ENCODE data around the gene POU4F3.

The POU4F3 gene

DNA sequence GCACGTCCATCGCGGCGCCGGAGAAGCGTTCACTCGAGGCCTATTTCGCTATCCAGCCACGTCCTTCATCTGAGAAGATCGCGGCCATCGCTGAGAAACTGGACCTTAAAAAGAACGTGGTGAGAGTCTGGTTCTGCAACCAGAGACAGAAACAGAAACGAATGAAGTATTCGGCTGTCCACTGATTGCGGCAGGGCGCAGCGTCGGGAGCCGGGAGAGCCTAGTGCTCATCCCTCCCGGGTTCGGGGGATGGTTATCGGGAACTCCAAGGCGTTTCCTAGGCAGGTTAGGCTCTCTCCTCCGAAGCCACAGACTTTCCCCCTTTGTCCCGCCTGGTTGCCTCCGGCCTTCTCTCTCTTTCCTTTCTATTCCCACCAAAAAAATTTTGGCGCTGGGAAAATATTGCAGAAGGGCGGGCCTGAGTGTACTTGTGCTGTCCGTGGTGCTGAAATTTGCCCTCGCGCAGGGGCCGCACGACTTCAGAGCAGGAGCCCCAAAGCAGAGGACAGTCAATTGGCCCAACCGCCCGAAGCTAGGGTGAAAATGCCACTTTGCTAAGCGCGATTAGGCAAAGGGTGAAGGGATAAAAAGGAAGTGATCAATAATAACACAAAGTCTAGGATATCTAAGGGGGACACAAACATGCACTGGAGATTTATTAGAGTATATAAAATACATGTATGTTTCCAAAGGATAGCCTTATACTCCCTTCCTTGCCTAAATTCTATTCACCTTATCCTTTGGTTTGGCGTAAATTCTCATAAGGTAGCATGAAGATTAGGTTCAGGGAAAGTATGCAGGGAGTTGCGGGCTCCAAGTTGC lies 1.8 kb downstream of the POU4F3 start:
- DNase-seq: no peak

GRCh38 chr5:146341854-146342253 lies 3.2 kb downstream of the POU4F3 start:
- DNase-seq: no peak

- no peak for DNase-seq
Measured at GRCh38 chr5:146342519-146342881, 3.9 kb downstream of the POU4F3 start.

DNA sequence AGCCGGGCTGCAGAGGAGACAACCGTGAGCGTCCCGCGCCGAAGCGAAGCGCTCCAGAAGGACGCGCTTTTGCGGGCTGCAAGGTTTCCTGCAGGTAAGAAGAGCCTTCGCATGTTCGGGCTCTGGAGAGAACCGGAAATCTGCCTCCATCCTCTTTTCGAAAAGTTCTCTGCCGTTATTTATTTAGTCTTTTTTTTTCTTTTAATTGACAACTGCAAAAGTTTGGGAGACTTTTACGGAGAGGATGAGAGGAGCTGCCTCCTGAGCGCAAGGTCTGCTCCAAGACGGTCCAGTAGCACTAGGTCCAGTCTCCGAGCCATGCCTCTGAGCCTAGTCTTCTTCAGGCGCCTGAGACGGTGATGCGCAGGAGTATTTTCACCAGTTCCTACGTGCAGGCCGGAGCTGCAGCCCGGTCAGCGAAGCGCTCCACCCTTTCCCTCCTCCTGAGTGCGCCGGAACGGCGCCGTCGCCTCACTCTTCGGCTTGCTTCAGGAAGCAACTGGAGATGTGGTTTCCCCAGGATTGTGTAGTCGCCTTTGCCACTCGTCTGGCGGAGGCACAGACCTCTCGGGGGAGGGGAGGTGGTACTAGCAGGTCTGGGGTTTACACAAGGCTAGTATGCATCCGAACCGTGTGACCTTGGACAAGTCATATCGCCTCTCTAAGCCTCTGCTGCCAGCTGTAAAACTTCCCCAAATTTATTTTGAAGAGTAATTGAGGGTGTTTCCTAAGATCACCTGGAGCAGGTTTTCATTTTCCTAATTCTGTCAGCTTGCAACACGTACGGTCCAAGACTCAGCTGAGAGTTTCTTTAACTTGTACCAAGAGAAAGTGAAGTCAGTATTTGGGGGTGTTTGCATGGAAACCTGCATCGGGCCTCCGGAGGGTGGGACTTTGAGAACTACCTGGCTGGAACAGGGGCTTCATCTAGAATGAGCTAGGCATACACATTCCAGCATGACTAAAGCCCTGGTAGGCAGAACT lies 4.5 kb downstream of the POU4F3 start:
- DNase-seq: no peak

- DNase-seq: no peak
Measured at GRCh38 chr5:146344155-146345118, 5.8 kb downstream of the POU4F3 start.

DNA sequence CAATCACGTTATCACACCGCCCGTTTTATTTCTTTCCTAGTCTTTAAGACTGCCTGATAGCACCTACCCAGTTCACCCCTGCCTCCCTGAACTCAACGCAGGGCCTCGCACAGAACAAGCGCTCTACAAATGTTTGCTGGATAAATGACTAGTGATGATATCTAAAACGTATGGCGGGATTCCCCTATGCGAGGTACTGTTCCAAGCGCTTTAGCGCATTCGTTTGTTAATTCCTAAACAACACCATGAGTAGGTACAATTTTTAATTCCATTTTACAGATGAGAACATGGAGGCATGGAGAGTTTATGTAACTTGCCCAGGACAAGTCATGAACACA lies 6.6 kb downstream of the POU4F3 start:
- DNase-seq: no peak

DNA sequence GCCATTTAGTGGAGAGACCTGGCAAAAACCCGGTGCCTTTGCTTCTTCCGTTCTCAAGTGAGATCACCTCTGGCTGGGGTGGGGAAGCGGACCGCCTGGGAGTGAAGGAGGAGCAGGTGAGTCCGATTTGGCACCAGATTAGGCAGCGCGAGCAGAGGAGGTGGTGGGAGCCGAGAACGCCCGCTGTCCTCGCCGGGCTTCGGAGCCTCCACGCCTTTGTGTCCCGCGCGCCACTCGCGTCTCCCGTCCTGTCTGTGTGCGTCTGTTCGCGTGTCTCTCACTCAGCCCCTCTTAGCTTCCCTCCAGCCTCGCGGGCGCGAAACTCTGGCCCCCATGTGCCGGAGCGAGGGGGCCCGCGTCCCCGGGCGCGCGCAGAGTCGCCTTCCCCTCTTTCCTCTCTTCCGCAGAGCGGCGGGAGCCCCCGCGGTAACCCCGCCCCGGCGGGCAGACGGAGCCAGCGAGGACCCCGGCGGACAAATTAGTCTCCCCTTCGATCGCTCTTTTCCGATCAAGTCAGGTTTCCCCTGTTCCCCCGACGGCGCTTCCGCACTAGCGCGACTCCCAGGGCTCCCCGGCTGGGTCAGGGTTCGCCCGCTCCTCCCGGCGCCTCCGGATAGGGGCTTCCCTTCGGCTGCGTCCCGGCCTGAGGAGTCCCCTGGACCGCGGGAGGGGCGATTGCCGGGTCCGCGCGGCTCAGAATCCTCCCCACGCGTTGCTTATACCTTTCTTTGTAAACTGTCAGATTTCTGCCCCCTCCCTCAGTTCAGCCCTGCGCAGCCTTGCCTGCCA lies 7.1 kb downstream of the POU4F3 start:
- DNase-seq: no peak

GRCh38 chr5:146357126-146357525 lies 18.5 kb downstream of the POU4F3 start:
- DNase-seq: no peak

- no peak for DNase-seq
Measured at GRCh38 chr5:146359836-146360235, 21.2 kb downstream of the POU4F3 start.

DNA sequence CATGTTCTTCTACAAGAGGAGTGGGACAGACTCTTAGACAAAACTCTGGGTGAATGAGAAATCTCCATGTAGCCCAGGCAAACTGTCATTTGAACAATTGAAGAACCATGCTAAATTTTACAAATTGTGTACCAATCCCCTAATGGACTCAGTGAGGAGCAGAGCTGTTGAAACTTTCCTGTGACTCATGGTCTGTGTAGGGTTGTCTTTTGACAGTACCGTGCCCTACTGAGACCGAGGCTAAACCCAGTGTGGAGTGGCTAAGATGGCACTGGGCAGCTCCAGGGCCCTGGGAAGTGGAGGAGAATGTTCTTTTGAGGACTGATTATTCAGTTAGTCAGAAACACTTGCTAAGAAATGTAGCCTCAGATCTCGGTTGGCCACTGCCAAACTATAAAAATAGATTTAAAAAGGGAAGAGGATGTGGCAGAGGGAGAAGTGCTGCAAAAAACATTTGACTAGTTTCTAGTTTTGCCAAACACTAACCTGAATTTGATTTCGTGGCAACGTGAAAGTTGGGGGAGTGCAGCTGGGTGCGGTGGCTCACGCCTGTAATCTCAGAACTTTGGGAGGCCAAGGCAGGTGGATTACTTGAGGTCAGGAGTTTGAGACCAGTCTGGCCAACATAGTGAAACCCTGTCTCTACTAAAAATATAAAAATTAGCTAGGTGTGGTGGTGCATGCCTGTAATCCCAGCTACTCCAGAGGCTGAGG lies 24.7 kb downstream of the POU4F3 start:
- DNase-seq: no peak

DNA sequence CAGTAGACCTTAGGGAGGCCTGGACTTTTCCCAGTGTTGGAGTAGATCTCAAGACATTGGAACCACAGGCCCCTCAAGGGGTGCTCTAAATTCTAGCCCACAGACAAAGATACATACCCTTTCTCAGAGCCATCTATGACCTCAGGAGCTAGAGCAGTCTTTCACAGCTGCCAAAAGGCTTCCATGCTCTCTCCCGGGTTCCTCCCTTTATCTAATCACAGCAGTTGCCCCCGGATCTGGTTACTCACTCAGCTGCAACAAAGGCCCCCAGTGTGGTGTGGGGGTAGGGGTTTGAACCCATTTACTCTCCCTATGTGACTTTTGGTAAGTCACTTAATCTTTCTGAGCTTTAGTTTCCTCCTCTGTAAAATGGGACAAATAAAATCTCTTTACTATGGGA lies 27.0 kb downstream of the POU4F3 start:
- no peak for DNase-seq

- DNase-seq: no peak
Measured at GRCh38 chr5:146366904-146367303, 28.3 kb downstream of the POU4F3 start.

DNA sequence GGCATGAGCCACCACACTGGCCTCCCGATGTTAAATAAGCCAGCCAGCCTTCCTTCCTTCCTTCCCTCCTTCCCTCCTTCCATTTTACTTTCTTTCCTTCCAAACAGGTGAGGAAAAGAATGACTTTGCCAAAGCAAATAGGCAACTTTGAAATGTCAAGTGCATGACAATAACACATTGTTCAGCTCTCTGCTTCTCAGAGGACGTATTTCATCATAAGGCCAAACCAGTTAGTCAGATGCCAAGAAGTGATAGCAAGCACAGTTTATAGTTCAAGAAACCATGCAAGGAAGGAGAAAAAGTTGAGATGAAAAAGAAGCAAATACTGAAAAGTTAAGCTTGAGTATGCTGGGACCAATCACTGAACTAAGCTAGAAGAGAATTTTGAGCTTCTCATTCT lies 29.5 kb downstream of the POU4F3 start:
- DNase-seq: no peak

- DNase-seq: no peak
Measured at GRCh38 chr5:146369691-146370090, 31.1 kb downstream of the POU4F3 start.

- DNase-seq: no peak
Measured at GRCh38 chr5:146376821-146377220, 38.2 kb downstream of the POU4F3 start.

GRCh38 chr5:146378986-146379385 lies 40.3 kb downstream of the POU4F3 start:
- no peak for DNase-seq

DNA sequence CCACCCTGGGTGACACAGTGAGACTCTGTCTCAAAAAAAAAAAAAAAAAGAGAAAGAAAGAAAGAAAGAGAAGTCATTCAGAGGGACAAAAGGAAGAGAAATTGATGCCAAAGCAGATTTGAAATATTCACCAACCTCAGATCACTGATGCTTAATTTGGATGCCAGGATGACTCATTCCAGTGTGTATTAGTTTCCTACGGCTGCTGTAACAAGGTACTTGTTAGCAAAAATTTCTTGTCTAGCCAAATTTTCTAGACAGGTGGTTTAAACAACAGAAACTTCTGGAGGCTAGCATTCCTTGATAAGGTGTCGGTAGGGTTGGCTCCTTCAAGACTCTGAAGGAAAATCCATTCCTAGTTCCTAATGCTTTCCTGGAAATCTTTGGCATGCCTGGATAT lies 42.1 kb downstream of the POU4F3 start:
- DNase-seq: no peak

DNA sequence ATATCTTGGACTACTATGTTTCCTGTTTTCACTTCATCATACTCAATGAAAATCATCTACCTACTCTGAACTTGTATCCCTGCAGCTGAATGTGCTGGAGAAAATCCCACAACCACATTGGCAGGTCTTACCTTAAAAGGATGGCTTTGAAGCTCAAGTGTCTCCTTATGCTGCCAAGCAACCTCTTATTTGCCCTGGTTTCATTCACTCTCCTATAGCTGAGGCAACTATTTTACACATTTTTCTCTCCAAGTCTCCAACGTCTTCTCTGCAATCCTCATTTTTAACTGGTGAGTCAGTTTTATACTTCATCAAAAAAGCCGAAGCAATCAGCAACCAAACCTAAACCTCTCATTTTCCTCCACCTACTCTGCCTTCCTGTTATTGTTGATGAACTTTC lies 49.7 kb downstream of the POU4F3 start:
- DNase-seq: no peak

DNA sequence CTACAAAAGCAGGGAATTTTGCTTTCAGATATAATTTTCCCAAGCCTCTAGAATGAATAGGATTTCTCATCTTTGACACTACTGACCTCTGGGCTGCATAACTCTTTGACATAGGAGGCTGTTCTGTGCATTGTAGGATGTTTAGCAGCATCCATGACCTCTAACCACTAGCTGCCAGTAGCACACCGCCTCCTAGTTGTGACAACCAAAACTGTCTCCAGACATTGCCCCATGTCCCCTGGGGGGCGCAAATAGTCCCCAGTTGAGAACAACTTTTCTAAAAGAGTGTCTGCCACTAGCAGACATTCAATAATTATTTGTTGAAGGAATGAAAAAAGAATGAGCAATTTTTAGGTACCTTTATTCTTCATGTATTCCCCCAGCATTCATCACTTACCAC lies 51.8 kb downstream of the POU4F3 start:
- DNase-seq: no peak

Data from NCI-H1105 (cell line).